Bone marrow (tissue), 2 donors: Measurements from ENCODE around the gene FAIM2.

Source experiments
- DNase-seq, 2 donors: peaks; one replicate each; lab custom pipeline; 2025; lab: John Stamatoyannopoulos, UW

Gene FAIM2

DNA sequence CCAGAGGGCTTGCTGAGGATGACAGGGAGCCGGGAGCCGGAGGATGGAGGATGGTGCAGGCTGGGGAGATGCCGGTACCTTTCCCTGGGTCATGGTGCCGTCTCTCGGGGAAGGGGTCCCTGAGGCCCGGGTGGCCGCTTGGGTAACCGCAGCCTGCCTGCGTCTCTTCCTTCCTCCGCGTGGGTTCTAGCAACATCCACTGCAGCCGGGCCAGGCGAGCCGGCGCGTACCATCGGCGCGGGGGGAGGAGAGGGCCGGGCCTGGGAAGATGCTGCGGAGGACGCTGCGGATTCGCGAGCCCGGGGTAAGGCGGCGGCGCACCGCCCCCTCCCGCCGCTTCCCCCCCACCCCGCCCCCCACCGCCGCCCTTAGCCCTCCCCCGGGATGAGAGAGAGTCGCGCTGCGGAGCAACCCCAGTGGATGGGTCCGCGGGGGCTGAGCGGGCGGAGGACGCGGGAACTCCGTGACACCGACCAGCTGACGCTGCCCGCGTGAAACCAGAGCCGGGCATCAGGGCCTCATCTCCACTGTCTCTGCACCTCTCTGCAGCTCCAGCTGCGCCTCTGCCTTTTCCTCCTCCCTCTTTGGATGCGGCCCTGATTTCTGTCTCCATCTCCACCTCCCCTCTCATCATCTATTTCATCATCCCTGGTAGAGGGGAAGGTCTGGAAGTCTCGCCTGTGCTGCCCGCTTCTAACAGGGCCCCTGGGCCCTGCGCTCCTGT is at the start of gene FAIM2:
Gene FAIM2, minus strand, starts transcription at position 201 of the 724 bp plus-strand sequence. Its CDS starts 108 bp downstream, at position 93.
- DNase-seq = no peak

DNA sequence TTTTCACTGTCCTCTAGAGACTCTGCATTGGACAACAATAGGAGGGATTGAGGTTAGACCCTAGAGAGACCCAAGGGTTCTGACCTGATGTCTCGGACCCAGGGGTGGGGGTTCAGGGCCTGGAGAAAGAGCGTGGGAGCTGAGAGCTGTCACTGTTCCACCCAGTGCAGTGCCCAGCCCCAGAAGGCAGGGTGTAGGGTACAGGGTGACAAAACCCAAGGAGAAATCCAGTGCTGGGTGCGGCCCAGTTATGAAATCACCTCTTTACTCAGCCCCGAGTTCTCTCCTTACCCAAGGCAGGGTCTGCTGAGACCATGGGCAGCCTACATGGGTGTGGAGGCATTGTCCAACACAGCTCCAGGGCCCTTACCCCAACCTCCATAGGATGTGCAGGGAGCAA is 49.5 kb upstream of the FAIM2 start:
- DNase-seq = no peak

DNA sequence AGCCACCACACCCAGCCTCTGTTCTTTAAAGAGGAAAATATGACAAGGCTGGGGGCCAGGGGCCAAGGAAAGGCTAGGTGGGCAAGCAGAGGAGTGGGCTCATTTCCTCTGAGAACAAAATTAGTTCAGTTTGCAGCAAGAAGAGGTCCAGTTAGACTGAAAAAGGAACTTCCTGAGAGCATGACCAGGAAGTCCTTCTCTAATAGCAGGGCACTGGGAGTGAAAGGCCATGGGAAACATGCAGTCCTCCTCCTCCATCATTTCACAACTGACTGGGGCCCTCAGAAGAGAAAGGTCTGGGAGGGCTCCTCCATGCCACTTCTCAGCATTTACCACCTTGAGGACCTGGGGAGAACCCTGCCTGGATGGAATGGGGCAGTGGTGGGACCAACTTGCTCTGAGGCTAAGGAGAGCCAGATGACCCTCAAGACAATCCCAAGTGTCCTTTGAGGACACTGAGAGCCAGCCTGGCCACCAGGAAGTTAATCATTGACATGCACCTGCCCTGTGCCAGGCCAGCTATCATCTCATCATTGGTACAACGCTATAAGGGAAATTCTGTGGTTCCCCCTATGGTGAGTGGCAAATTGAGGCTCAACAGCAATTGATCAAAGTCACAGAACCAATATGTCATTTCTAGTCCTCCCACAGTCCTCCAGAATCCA is 48.8 kb upstream of the FAIM2 start:
- DNase-seq = no peak

DNA sequence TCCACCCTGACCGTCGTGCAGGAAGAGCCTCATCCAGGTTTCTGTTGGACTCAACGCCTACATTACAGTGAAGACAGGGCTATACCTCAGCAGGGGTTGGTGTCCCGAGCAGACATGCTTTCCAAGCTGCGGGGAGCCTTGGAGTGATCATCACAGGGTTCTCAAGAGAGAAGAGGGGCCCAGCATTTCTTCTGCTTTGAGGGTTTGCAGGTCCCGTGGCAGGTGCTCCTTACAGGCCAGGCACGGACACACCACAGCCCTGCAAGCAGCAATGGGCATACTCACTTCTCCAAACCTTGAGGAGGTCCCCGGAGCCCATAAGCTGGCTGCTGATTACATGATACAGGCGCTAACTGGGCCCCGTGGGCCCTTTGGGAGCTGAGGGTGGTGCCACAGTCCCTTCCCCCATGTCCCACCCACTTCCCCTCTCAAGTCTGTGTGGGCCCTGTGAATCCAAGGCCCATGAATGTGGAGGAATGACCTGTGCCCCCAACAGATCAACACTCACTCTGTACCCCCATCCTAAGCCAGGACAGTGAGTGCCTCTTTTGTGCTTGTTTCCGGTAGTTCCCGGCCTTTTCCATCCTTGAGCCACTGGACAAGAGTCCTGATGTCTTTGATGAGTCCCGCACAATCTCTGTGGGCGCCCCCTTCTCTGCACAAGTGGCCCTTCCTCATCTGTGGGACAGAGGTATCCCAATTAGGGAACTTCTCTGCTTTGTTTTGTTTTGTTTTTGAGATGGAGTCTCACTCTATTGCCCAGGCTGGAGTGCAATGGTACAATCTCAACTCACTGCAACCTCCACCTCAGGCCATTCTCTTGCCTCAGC is 47.9 kb upstream of the FAIM2 start:
- no peak for DNase-seq

- DNase-seq = no peak
Observed at GRCh38 chr12:49950273-49951251, 46.9 kb upstream of the FAIM2 start, which contains the start of gene AQP2. TSS of gene AQP2 (plus strand) at chr12:49950737. CDS start at chr12:49950831, 94 bp downstream.

- no peak for DNase-seq
Observed at GRCh38 chr12:49949866-49950265, 46.2 kb upstream of the FAIM2 start.

- no peak for DNase-seq
Observed at GRCh38 chr12:49948866-49949845, 45.5 kb upstream of the FAIM2 start.

- no peak for DNase-seq
Observed at GRCh38 chr12:49947593-49948226, 44.0 kb upstream of the FAIM2 start.

DNA sequence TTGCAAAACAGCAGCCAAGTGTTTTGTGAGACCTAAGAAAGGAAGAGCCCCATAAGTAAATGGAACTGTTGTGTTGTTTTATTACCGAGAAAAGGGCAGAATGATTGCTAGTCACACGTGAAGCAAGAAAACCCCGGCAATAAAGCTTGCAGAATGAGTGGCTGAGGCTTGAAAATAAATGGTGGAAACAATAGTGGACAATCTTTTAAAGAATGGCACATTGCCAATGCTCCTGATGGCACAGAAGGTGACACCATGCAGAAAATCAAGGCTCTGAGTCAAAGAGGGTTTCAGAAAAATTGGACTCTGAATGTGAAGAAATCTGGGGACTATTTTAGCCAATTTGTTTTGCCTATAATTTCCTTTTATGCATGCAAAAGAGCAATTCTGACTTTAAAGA is 42.8 kb upstream of the FAIM2 start:
- DNase-seq = no peak

DNA sequence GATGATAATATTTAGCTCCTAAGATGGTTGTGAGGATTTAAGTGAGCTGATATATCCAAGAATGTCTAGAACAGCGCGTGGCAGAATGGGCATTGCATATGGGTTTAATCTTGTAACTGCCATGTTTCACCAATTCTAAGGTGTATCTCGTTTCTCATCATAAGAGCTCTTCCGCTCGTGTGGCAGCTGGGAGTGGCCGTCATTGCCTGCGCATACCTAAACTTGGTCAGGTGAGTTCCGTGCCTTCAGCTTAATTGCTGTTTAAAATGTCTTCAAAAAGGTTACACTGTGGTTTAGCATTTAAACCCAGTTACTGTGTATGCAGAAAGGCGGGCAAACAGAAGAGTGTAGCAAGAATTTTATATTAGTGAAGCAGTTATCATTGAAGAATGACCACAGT is 42.4 kb upstream of the FAIM2 start:
- no peak for DNase-seq

- peak; percentile 56 to 85 for DNase-seq
Observed at GRCh38 chr12:49945394-49946080, 41.8 kb upstream of the FAIM2 start.

DNA sequence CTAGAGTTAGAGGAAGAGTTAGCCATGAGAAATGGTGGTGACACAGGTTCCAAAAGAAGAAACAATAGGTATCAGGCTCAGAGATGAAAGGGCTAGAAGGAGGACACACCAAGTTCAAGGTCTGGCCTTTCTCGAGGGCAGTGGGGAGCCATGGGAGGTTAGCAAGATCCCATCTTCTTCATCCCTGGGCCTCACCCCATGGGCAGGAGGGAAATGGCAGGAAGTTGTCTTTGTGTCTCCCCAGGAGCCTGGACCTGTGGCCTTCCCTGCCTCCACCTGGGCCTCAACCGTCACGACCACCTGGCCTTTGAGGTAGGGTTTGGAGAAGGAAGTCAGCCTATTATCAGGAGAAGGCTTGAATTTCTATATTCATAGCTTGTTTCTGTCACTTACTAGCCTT is 41.0 kb upstream of the FAIM2 start:
- DNase-seq = no peak

GRCh38 chr12:49944046-49944445 is 40.3 kb upstream of the FAIM2 start:
- DNase-seq = no peak

DNA sequence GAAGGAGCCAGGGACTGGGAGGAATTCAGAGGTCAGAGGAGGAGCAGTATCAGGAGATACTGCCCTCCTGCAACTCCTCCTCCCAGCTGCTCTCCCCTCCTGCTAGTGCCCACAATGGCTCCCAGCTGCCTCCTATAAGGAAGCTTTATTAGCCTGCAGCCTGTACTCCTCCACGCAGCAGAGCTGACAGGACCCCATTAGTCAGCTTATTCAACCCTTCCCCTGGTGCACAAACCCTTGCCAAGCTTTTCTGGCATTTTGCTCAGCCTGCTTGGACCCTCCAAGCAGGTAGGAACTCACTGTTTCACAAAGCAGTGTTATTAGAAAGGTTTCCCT is 39.9 kb upstream of the FAIM2 start:
- DNase-seq = no peak

DNA sequence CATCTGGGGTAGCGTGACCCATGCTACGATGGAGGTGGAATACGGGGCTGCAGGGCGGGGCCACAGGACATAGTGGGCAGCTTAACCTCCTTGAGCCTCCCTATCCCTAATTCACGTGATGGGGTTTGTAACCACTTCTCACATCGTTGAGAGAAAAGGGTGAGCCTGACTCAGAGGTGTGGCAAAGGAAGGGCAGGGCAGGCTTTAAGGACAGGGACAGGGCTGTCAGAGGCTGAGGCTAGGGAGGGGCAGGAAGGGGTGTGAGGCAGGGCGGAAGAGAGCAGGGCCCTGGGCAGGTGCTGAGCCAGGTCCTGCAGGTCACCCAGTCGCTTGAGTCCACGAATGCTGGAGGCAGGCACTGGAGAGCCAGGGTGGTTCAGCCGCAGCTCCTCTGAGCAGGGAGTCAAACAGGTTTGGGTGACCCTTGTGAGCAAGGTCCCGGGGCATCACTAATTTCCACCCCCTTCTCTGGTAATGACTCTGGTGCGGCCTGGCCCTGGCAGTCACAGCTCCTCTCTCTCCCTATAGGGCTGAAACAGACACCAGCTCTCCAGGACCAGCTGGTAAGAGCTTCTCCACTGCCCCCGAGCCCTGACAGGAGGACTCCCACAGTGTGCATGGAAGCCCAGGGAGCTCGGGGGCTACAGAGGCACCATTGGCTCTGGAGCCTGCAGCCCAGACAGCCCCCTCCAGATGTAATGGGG is 39.4 kb upstream of the FAIM2 start:
- DNase-seq = no peak

DNA sequence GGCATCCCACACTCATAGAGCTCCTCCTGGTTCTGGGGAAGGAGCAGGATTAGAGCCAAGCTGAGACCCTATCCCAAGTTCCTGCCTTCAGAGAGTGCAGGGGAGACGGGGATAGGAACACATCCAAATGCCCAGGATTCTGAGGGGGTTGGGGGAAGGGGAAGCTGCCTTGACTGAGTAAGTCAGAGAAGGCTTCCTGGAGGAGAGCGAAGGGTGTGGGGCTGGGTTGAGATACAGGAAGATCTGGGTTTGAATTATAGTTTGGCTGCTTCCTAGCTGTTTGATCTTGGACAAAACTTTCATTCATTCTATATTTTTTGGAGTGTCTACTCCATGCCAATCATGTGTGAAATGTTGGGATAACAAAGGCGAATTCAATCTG is 38.8 kb upstream of the FAIM2 start:
- DNase-seq = no peak

DNA sequence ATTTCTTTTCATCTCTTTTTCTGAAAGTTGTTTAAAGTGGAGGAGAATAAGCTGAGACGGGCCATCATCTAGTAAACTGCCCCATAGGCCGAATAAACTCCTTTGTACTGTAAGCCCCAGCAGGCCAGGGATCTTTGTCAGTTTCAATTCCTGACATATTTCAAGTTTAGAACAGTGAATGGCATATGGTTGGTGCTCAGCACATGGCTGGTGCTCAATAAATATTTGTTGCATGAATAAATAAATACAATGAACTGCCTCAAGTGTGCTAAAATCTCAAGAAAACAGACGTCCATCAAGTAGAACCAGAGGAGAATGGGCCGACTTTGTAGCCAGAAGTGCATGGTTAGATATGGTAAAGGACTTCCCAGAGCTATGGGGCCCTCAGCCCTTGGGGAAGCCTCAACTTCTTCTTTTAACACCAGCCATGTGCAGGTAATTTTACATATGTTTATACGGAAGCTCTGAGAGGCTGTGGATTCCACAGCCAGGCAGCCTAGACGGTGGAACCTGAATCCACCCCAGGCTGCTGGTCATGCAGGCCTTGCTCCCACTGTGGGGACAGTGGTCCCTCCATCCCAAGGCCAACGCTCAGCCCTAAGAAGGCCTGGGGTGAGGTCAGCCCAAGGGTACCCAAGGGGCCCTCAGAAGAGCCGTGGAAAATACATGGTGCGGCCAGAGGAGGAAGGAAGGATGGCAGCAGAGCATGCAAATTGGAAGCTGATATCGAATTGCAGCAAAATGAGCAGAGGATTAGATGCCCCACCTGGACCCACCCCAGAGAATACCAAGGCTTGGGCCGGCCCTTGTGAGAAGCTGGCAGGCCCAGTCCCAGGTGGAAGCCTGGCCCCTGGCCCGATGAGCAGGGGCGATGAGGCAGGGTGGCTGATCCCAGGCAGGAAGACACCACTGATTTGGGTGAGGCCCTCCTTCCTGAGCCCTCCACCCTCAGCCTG is 38.1 kb upstream of the FAIM2 start:
- no peak for DNase-seq

GRCh38 chr12:49939707-49940106 is 36.0 kb upstream of the FAIM2 start:
- DNase-seq = no peak
